Mesenchymal stem cell (in vitro differentiated cells and primary cell): Measurements from ENCODE around the gene RPUSD2.
A peak's percentile ranks its signal among the peaks of the same experiment; 100 is the strongest.

Experiments used
- DNase-seq: peaks from one replicate; pipeline ENCODE4 v3.0.0-alpha.2; 2013
- H2AFZ ChIP-seq: one replicate; pipeline ENCODE4 v1.6.1; 2013; ENCODE audit warnings: low read depth, mild to moderate bottlenecking, control low read depth, inconsistent platforms, low read length, moderate library complexity
- H2AK5ac ChIP-seq: 2 replicates; pipeline ENCODE4 v1.6.1; 2013; ENCODE audit warnings: low read length, moderate library complexity, mild to moderate bottlenecking, inconsistent platforms; ENCODE audit not compliant: severe bottlenecking
- H2BK120ac ChIP-seq: one replicate; pipeline ENCODE4 v1.6.1; 2013; ENCODE audit warnings: low read depth, mild to moderate bottlenecking, inconsistent platforms, low read length, moderate library complexity
- H2BK12ac ChIP-seq, 2 experiments: one replicate each; pipeline ENCODE4 v1.6.1; 2013; ENCODE audit warnings: inconsistent platforms in 2 of 2, low read length in 2 of 2, mild to moderate bottlenecking in 2 of 2, moderate library complexity in 2 of 2, control low read depth in 1 of 2
- H2BK15ac ChIP-seq: one replicate; pipeline ENCODE4 v1.6.1; 2013; ENCODE audit warnings: mild to moderate bottlenecking, low read depth, inconsistent platforms; ENCODE audit not compliant: poor library complexity, severe bottlenecking
- H2BK5ac ChIP-seq: 2 replicates; pipeline ENCODE4 v1.6.1; 2013; ENCODE audit warnings: low read depth, mild to moderate bottlenecking, low read length, control low read depth, inconsistent platforms; ENCODE audit not compliant: poor library complexity, severe bottlenecking
- H3K14ac ChIP-seq, 2 experiments: one replicate each; pipeline ENCODE4 v1.6.1; 2013; ENCODE audit warnings: inconsistent platforms in 2 of 2, low read length in 2 of 2, control low read depth in 1 of 2, mild to moderate bottlenecking in 1 of 2, moderate library complexity in 1 of 2
- H3K18ac ChIP-seq, 2 experiments: one replicate each; pipeline ENCODE4 v1.6.1; 2013; ENCODE audit warnings: inconsistent platforms in 2 of 2, low read length in 2 of 2, control low read depth in 1 of 2, low read depth in 1 of 2, mild to moderate bottlenecking in 1 of 2
- H3K23ac ChIP-seq, 2 experiments: one replicate each; pipeline ENCODE4 v1.6.1; 2013; ENCODE audit warnings: inconsistent platforms in 2 of 2, low read length in 2 of 2, mild to moderate bottlenecking in 2 of 2, moderate library complexity in 2 of 2, control low read depth in 1 of 2
- H3K27ac ChIP-seq: 2 replicates; pipeline ENCODE4 v1.5.1; 2013; ENCODE audit warnings: mild to moderate bottlenecking, moderate library complexity, low read length, control low read depth, inconsistent platforms; ENCODE audit not compliant: poor library complexity, severe bottlenecking
- H3K27me3 ChIP-seq, 2 experiments: 2 replicates each; pipeline versions ENCODE4 v1.6.1 to v1.7.0; 2013; ENCODE audit warnings: low read length in 2 of 2, mild to moderate bottlenecking in 2 of 2, moderate library complexity in 2 of 2, control low read depth in 1 of 2, inconsistent platforms in 1 of 2; ENCODE audit not compliant: control insufficient read depth in 1 of 2, insufficient read depth in 1 of 2
- H3K36me3 ChIP-seq, 2 experiments: 2 replicates each; pipeline versions ENCODE4 v1.6.1 to v1.7.0; 2013; ENCODE audit warnings: low read length in 2 of 2, control low read depth in 1 of 2, inconsistent platforms in 1 of 2, low read depth in 1 of 2, mild to moderate bottlenecking in 1 of 2; ENCODE audit not compliant: insufficient read depth in 2 of 2, control insufficient read depth in 1 of 2
- H3K4ac ChIP-seq, 2 experiments: one replicate each; pipeline ENCODE4 v1.6.1; 2013; ENCODE audit warnings: inconsistent platforms in 2 of 2, low read length in 2 of 2, mild to moderate bottlenecking in 2 of 2, moderate library complexity in 2 of 2, control low read depth in 1 of 2, low read depth in 1 of 2
- H3K4me1 ChIP-seq: 2 replicates; pipeline ENCODE4 v1.6.1; 2013; ENCODE audit warnings: low read depth, low read length, control low read depth; ENCODE audit not compliant: control insufficient read depth, insufficient read depth
- H3K4me2 ChIP-seq: 2 replicates; pipeline ENCODE4 v1.6.1; 2013; ENCODE audit warnings: low read length, mild to moderate bottlenecking, inconsistent platforms; ENCODE audit not compliant: poor library complexity, severe bottlenecking
- H3K4me3 ChIP-seq, 2 experiments: 2 replicates each; pipeline versions ENCODE4 v1.5.1 to v1.7.0; 2013; ENCODE audit warnings: low read length in 2 of 2, mild to moderate bottlenecking in 2 of 2, control low read depth in 1 of 2, low read depth in 1 of 2; ENCODE audit not compliant: insufficient read depth in 1 of 2
- H3K79me1 ChIP-seq: replicated peaks from 2 replicates; pipeline ENCODE4 v1.6.1; 2013; ENCODE audit warnings: mild to moderate bottlenecking, control low read depth, low read length, inconsistent platforms; ENCODE audit not compliant: poor library complexity, severe bottlenecking
- H3K9ac ChIP-seq: 2 replicates; pipeline ENCODE4 v1.7.0; 2013; ENCODE audit warnings: mild to moderate bottlenecking, low read length, moderate library complexity
- H3K9me3 ChIP-seq: 2 replicates; pipeline ENCODE4 v1.7.0; 2013; ENCODE audit warnings: mild to moderate bottlenecking, low read length; ENCODE audit not compliant: control insufficient read depth
- H4K8ac ChIP-seq: one replicate; pipeline ENCODE4 v1.6.1; 2013; ENCODE audit warnings: inconsistent platforms, mild to moderate bottlenecking, low read length, moderate library complexity
- H4K91ac ChIP-seq: one replicate; pipeline ENCODE4 v1.6.1; 2013; ENCODE audit warnings: mild to moderate bottlenecking, low read length, inconsistent platforms
- WGBS: methylation state at CpG from one replicate; pipeline ENCODE4 v1.1.7; 2013; ENCODE audit warnings: mixed read lengths; 5-methylcytosine and 5-hydroxymethylcytosine counted together

The RPUSD2 gene

DNA sequence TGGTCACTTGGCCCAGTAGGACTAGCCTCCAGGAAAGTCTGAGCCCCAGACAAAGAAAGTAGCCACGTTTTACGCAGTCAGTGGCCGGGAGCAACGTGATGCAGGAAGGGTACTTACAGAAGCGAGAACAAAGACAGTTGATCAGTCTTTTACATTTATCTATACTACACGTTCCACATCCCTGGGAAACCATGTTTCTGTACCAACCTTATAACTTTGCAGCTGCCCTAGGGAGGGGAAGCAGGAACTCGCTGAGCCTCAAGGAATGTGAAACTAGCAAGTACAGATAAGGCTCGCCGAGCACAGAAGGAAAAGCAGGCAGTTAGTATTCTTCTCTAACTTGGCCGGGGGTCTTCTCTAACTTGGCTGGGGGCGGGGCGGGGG is 21.6 kb downstream of the RPUSD2 start:
- H4K91ac ChIP-seq = no peak overlapping the region
- no peak overlapping the region for H2AK5ac ChIP-seq
- H2AFZ ChIP-seq = peak overlapping the region; percentile 36
- H2BK120ac ChIP-seq = no peak overlapping the region
- H3K14ac ChIP-seq = no peak overlapping the region
- H3K27ac ChIP-seq = no peak overlapping the region
- no peaks in the 10 kb centered on the region for H3K79me1 ChIP-seq
- no peak overlapping the region for H2BK5ac ChIP-seq
- WGBS = 51% methylated on average over 9 of the region's 12 CpGs
- no peak overlapping the region for H3K4me2 ChIP-seq
- H3K9me3 ChIP-seq = no peaks in the 10 kb centered on the region
- peak; percentile 31 for DNase-seq
- no peaks in the 10 kb centered on the region for H3K36me3 ChIP-seq
- no peak overlapping the region for H3K23ac ChIP-seq
- peak overlapping the region in 1 of 2 experiments; percentile 83 for H2BK12ac ChIP-seq
- peaks cover 2% of the 10 kb centered on the region for H3K4me1 ChIP-seq
- H3K27me3 ChIP-seq = no peaks in the 10 kb centered on the region
- H3K18ac ChIP-seq = no peak overlapping the region
- peak overlapping the region; percentile 75 for H4K8ac ChIP-seq
- H3K4me3 ChIP-seq = peak overlapping the region in 1 of 2 experiments; percentile 76
- H3K4ac ChIP-seq = no peak overlapping the region
- no peak overlapping the region for H2BK15ac ChIP-seq
- peak overlapping the region; percentile 78 for H3K9ac ChIP-seq

DNA sequence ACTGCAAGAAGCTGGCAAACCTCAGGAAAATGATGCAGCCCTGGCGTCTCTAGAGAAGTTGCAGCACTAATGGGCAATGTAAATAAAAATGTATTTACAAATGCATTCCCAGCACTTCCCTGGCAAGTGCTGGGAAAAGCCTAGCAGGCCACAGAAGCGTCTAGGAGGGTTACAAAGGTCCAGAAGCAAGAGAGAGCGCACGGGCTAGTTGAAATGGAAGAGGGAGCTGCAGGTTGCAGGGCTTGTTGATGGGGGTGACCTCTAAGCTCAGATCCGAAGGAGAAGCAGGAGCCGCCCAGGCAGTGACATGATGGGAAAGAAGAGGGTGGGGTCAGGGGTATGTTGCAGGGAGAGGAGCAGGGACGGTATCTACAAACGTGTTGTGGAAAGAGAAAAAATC is 22.3 kb downstream of the RPUSD2 start:
- peaks cover 2% of the 10 kb centered on the region for H3K4me1 ChIP-seq
- no peak overlapping the region for H3K4ac ChIP-seq
- no peak overlapping the region for H3K23ac ChIP-seq
- no peak overlapping the region for H2BK5ac ChIP-seq
- no peak overlapping the region for H2BK12ac ChIP-seq
- 62% methylated on average over 8 of the region's 8 CpGs for WGBS
- no peaks in the 10 kb centered on the region for H3K36me3 ChIP-seq
- peak overlapping the region; percentile 49 for H2BK120ac ChIP-seq
- H3K9me3 ChIP-seq = no peaks in the 10 kb centered on the region
- DNase-seq = no peak
- H3K27ac ChIP-seq = no peak overlapping the region
- H3K4me2 ChIP-seq = no peak overlapping the region
- peaks cover 2% of the 10 kb centered on the region for H3K79me1 ChIP-seq
- no peak overlapping the region for H3K9ac ChIP-seq
- H3K18ac ChIP-seq = peak overlapping the region; percentile 33 to 56
- H3K4me3 ChIP-seq = no peak overlapping the region
- peak overlapping the region; percentile 62 for H2AK5ac ChIP-seq
- no peak overlapping the region for H2BK15ac ChIP-seq
- H4K8ac ChIP-seq = peak overlapping the region; percentile 69
- no peak overlapping the region for H4K91ac ChIP-seq
- H3K27me3 ChIP-seq = no peaks in the 10 kb centered on the region
- H2AFZ ChIP-seq = no peak overlapping the region
- H3K14ac ChIP-seq = no peak overlapping the region

DNA sequence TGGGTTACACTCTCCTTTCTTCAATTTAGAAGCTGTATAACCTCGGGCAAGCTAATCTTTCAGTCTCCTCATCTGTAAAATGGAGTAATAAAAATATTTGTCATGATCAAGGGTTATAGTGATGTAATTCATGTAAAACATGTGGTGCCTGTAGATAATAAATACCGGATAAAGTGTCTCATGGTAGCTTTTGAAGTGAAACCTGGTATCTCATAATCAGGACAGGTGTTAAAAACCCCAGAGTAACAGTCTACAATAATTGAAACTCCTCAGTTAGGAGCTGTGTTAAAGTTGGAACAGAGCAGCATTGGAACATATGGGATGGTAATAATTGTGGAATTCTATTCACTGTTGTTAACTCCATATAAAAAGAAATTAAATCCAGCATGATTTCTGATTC is 24.1 kb downstream of the RPUSD2 start:
- no peak for DNase-seq
- peaks cover 2% of the 10 kb centered on the region for H3K4me1 ChIP-seq
- peaks cover 7% of the 10 kb centered on the region for H3K79me1 ChIP-seq
- no peak overlapping the region for H2BK12ac ChIP-seq
- no peak overlapping the region for H4K91ac ChIP-seq
- no peak overlapping the region for H2BK120ac ChIP-seq
- no peak overlapping the region for H2AFZ ChIP-seq
- H3K4me2 ChIP-seq = no peak overlapping the region
- H4K8ac ChIP-seq = no peak overlapping the region
- H3K27me3 ChIP-seq = no peaks in the 10 kb centered on the region
- H3K4me3 ChIP-seq = no peak overlapping the region
- H3K9me3 ChIP-seq = no peaks in the 10 kb centered on the region
- no peak overlapping the region for H3K23ac ChIP-seq
- WGBS = 71% methylated on average over 1 of the region's 2 CpGs
- no peak overlapping the region for H3K27ac ChIP-seq
- H2BK5ac ChIP-seq = no peak overlapping the region
- H2AK5ac ChIP-seq = no peak overlapping the region
- no peaks in the 10 kb centered on the region for H3K36me3 ChIP-seq
- H2BK15ac ChIP-seq = no peak overlapping the region
- no peak overlapping the region for H3K9ac ChIP-seq
- H3K14ac ChIP-seq = no peak overlapping the region
- H3K4ac ChIP-seq = no peak overlapping the region
- no peak overlapping the region for H3K18ac ChIP-seq

DNA sequence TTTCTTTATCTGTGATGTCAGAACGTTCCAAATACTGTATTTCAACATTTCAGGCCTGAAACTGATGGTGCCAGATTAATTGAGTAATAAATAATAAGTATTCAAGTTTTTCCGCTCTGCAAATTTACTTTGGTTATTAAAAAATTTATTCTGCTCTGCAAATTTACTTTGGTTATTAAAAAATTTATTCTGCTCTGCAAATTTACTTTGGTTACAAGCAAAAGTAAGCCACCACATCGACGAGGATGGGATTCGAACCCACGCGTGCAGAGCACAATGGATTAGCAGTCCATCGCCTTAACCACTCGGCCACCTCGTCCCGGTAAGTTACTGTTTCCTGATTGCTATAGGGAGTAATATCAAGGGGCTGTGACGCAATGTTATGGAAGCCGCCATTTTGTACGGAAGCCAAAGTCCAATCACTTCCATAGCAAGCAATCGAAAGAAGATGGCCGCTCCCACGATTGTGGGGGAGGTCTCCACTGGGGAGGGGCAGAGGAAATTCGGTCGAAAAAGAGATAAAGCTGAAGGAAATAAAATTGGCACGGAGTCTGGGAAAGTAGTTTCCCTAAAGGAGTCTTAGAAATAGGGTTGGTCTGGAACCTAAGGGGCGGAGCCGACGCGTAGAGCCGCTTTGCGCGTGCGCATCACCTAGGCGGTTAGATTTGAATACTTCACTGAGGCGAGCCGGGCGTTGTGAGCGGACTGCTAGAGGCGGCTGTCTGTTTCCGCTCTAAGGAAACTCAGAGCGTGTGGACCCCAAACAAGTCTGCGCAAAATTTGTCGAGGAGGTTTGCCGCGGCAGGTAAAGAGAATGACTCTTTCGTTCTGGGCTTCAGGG is 24.7 kb downstream of the RPUSD2 start, which contains the start of gene KNL1:
KNL1 (plus strand) TSS at position 662 of the 841 bp plus-strand sequence. CDS start 8,683 bp downstream, outside the sequence.
- Histone ChIP-seq H3K4me1 (peaks cover 2% of the 10 kb centered on the region), H3K4me2 (peak within 1 kb of the TSS; percentile 94), H3K79me1 (peaks cover 11% of the 10 kb centered on the region), H2AFZ (peak within 1 kb of the TSS; percentile 97), H3K14ac (no peak within 1 kb of the TSS), H3K23ac (no peak within 1 kb of the TSS), H3K9ac (peak within 1 kb of the TSS; percentile 99), H2AK5ac (no peak within 1 kb of the TSS), H3K4me3 (peak within 1 kb of the TSS; percentile 91 to 97), H3K27me3 (no peaks in the 10 kb centered on the region), H3K27ac (peak within 1 kb of the TSS; percentile 99), H4K91ac (peak within 1 kb of the TSS; percentile 71), H2BK15ac (no peak within 1 kb of the TSS), H2BK12ac (no peak within 1 kb of the TSS), H3K18ac (peak within 1 kb of the TSS; percentile 62 to 91), H3K4ac (peak within 1 kb of the TSS in 1 of 2 experiments; percentile 47), H3K36me3 (no peaks in the 10 kb centered on the region), H2BK120ac (peak within 1 kb of the TSS; percentile 57), H3K9me3 (no peaks in the 10 kb centered on the region), H2BK5ac (peak within 1 kb of the TSS; percentile 95), H4K8ac (no peak within 1 kb of the TSS)
- WGBS = under 1% methylated on average over 39 of the region's 41 CpGs
- peak; percentile 96 for DNase-seq
